Kidney epithelial cell (primary cell): ENCODE results near the gene SPECC1. TPM values are rescaled to one million over a fixed set of nuclear protein-coding genes. Genes with fewer than 3 reads are reported as not detected.
"Not testable (repeated sequence)": the region's sequence is repeated elsewhere in the genome, so short reads cannot be mapped to it uniquely, and the experiment has no call there.

ENCODE experiments used
- DNase-seq: peaks from one replicate; pipeline ENCODE4 v3.0.0-alpha.2; 2010; ENCODE audit warnings: low read depth
- H3K27me3 ChIP-seq: 2 replicates; pipeline ENCODE4 v1.6.0; 2011; ENCODE audit warnings: low read length; ENCODE audit not compliant: control insufficient read depth, insufficient read depth
- H3K36me3 ChIP-seq: 2 replicates; pipeline ENCODE4 v1.5.1; 2011; ENCODE audit warnings: low read length; ENCODE audit not compliant: control insufficient read depth, insufficient read depth
- H3K4me3 ChIP-seq: 2 replicates; pipeline ENCODE4 v1.5.1; 2011; ENCODE audit warnings: low read depth, mild to moderate bottlenecking, control low read depth, low read length
- total RNA-seq: library from RNA; depleted of rRNA; stranded (reverse); fragments of >200 nt; gene quantifications from 2 replicates; pipeline ENCODE4 v1.2.3, GENCODE V29; 2015
- TF ChIP-seq, protein P1 (sequence below): IDR thresholded peaks from 2 replicates; pipeline ENCODE4 v1.5.1; 2011; ENCODE audit warnings: mild to moderate bottlenecking, moderate library complexity, low read length, control low read depth, inconsistent platforms; ENCODE audit not compliant: insufficient read depth, poor library complexity, severe bottlenecking

Gene SPECC1
- total RNA-seq, 1 donor from 2014 or later = 62.3 TPM

DNA sequence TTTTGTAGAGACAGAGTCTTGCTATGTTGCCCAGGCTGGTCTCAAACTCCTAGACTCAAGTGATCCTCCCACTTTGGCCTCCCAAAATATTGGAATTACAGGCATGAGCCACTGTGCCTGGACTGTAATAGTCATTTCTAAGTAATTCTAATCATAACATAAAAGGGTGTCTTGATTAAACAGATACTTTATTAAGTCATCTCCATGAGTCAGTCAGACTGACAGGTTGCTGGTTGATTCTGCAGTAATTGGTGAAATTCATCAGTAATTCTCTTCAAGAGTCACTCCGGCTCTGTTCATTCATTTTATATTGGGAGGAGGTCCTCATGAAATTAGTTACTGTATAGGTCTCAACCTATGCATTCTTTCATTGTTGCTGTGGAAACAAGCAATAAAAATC lies 85.6 kb downstream of the SPECC1 start:
- Histone ChIP-seq H3K4me3 (no peak overlapping the region), H3K36me3 (no peaks in the 10 kb centered on the region), H3K27me3 (peaks cover 2% of the 10 kb centered on the region)
- TF ChIP-seq, protein P1, sequence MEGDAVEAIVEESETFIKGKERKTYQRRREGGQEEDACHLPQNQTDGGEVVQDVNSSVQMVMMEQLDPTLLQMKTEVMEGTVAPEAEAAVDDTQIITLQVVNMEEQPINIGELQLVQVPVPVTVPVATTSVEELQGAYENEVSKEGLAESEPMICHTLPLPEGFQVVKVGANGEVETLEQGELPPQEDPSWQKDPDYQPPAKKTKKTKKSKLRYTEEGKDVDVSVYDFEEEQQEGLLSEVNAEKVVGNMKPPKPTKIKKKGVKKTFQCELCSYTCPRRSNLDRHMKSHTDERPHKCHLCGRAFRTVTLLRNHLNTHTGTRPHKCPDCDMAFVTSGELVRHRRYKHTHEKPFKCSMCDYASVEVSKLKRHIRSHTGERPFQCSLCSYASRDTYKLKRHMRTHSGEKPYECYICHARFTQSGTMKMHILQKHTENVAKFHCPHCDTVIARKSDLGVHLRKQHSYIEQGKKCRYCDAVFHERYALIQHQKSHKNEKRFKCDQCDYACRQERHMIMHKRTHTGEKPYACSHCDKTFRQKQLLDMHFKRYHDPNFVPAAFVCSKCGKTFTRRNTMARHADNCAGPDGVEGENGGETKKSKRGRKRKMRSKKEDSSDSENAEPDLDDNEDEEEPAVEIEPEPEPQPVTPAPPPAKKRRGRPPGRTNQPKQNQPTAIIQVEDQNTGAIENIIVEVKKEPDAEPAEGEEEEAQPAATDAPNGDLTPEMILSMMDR = no peak
- DNase-seq = no peak

DNA sequence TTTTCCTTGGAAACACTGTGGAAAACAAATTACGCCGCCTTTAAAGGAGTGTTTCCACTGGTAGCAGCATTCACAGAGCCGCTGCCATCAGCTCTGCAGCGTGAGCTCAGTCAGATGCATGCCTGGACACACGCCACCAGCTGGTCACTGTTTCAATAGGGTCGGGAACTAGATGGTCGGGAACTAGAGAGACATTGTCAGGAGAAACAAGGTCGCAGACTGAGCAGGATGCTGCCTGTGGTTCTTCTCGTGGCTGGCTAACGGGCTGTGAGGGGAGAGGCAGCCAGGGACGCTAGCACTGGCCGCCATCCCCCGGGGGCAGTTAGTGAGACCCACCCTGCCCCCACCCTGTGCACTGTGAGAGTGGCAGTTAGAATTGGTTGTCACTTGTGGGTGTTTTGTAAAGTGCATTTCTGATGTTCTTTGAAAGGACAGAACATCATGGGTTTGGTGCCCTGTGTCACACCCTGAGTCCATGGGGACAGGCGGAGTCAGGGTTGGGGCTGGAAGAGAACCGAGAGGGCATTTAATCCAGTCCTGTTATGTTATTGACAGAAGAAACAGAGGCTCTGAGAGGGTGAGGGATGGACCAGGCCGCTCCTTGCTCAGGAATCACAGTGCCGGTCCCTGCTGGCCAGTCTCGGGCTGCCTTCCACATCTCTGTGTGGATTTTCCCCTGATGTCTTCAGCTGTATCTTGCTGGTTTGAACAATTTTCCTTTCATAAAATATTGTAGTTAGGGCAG lies 86.3 kb downstream of the SPECC1 start:
- TF ChIP-seq, protein P1 = peak; percentile 57
- peak; percentile 5 for DNase-seq
- H3K4me3 ChIP-seq = no peak overlapping the region

DNA sequence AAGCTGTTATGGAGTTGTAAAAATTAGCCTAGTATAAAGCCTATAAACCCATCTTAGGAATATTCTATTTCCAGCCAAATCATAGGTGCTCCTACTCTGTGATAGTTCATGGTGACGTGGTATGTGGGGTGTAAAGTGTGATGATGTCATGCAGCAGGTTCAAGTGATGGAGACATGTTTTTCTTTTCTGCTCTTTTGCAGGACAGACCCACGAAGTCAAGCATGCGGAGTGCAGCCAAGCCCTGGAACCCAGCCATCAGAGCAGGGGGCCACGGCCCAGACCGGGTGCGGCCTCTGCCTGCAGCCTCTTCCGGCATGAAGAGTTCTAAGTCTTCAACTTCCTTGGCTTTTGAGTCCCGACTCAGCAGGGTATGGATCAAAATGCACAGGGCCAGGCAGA lies 87.3 kb downstream of the SPECC1 start:
- no peak for DNase-seq
- TF ChIP-seq, protein P1 = no peak
- Histone ChIP-seq H3K4me3 (no peak overlapping the region), H3K27me3 (peaks cover 2% of the 10 kb centered on the region), H3K36me3 (no peaks in the 10 kb centered on the region)

More for the DNA sequence above, 86.3 kb downstream of the SPECC1 start:
- Histone ChIP-seq H3K36me3 (no peaks in the 10 kb centered on the region), H3K27me3 (peaks cover 2% of the 10 kb centered on the region)

DNA sequence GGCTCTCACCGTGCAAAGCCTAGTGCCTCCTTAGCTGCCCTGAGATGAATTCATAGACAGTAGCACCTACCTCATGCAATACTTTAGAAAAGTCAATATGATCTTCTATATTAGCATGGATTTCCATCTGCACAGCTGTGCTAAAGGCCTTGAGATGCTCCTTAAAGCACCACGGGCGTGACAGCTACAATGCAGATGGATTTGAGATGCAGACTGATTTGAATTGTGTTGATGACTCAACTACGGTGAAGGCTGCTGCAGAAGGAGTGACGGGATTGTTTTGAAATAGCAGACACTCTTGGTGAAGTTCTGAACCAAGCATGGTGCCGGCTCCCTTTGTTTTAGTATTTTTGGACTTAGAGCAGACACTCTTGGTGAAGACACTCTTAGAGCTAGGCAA lies 88.2 kb downstream of the SPECC1 start:
- Histone ChIP-seq H3K4me3 (no peak overlapping the region), H3K27me3 (peaks cover 2% of the 10 kb centered on the region), H3K36me3 (no peaks in the 10 kb centered on the region)
- DNase-seq = no peak
- TF ChIP-seq, protein P1 = no peak

DNA sequence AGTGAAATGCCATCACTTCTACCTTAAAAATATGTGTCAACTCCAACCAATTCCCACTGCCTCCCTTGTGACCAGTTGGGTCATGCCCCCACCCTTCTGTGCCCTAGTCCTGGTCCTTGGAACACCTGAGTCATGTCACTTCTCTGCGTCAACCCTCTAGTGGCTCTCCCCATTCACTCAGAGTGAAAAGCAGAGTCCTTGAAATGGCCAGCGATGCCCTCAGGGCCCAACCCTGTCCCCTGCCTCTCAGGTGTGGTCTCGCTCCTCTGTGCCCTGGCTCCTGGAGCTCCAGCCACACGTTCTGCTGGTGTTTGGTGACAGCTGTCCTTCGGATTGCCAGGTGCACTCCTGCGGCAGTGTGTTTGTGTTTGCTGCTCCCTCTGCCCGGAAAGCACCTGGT lies 89.2 kb downstream of the SPECC1 start:
- Histone ChIP-seq H3K36me3 (no peaks in the 10 kb centered on the region), H3K27me3 (peaks cover 6% of the 10 kb centered on the region), H3K4me3 (no peak overlapping the region)
- TF ChIP-seq, protein P1 = no peak
- no peak for DNase-seq

DNA sequence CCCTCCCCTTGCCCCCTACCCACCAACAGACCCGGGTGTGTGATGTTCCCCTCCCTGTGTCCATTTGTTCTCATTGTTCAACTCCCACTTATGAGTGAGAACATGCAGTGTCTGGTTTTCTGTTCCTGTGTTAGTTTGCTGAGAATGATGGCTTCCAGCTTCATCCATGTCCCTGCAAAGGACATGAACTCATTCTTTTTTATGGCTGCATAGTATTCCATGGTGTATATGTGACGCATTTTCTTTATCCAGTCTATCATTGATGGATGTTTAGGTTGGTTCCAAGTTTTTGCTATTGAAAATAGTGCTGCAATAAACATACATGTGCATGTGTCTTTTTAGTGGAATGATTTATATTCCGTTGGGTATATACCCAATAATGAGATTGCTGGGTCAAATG lies 91.6 kb downstream of the SPECC1 start:
- not testable (repeated sequence) for DNase-seq, H3K27me3 ChIP-seq, H3K36me3 ChIP-seq, H3K4me3 ChIP-seq
